ENCODE measurements around the gene OR2F1.

The OR2F1 gene

DNA sequence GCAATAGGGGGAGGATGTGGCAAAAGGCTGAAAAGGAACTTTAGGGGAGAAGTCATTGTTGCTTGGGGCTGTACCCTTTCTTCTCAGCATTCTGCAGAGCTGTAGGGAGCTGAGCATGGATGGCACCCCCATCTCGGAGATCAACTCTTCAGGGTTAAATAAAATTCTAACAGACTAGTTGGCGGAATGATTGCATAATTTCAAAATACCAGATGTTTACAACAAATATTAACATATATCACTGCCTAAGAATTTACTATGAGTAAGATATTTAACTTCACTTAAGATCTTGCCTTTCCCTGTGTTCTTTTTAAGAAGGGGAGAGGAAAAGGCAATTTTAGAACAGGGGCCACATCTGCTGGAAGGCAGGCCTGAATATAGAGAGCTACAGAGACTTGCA, 509 bp upstream of the OR2F1 start:
- H3K4me3 ChIP-seq (ENCODE audit: low read depth, low read length): no peak overlapping the region
- no peak for DNase-seq (ENCODE audit: low read depth)
- TF ChIP-seq, protein P1, sequence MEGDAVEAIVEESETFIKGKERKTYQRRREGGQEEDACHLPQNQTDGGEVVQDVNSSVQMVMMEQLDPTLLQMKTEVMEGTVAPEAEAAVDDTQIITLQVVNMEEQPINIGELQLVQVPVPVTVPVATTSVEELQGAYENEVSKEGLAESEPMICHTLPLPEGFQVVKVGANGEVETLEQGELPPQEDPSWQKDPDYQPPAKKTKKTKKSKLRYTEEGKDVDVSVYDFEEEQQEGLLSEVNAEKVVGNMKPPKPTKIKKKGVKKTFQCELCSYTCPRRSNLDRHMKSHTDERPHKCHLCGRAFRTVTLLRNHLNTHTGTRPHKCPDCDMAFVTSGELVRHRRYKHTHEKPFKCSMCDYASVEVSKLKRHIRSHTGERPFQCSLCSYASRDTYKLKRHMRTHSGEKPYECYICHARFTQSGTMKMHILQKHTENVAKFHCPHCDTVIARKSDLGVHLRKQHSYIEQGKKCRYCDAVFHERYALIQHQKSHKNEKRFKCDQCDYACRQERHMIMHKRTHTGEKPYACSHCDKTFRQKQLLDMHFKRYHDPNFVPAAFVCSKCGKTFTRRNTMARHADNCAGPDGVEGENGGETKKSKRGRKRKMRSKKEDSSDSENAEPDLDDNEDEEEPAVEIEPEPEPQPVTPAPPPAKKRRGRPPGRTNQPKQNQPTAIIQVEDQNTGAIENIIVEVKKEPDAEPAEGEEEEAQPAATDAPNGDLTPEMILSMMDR (IDR thresholded peaks at IDR 0.05; ENCODE audit: control insufficient read depth, extremely low read depth, insufficient read depth): no peak

DNA sequence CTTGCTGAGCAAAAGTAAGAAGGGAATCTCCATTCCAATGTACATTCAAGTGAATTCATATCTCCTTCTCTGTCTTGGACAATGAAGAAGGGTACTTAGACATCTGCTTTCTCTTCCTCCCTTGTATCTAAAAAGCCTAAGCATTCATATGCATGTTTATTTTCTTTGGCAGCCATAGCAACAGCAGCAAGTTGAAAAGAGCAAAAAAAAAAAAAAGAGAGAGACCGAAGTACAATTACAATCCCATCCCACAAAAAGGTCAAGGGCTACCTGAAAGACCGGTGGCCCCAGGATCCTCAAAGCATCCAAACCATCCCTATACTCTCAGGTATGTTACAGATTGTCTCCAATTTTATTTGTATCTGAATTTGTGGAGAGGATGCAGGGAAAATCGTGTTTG, 4.1 kb downstream of the OR2F1 start:
- H3K4me3 ChIP-seq (ENCODE audit: low read depth, low read length): no peak overlapping the region
- no peak for DNase-seq (ENCODE audit: low read depth)
- TF ChIP-seq, protein P1 (IDR thresholded peaks at IDR 0.05; ENCODE audit: control insufficient read depth, extremely low read depth, insufficient read depth): no peak

DNA sequence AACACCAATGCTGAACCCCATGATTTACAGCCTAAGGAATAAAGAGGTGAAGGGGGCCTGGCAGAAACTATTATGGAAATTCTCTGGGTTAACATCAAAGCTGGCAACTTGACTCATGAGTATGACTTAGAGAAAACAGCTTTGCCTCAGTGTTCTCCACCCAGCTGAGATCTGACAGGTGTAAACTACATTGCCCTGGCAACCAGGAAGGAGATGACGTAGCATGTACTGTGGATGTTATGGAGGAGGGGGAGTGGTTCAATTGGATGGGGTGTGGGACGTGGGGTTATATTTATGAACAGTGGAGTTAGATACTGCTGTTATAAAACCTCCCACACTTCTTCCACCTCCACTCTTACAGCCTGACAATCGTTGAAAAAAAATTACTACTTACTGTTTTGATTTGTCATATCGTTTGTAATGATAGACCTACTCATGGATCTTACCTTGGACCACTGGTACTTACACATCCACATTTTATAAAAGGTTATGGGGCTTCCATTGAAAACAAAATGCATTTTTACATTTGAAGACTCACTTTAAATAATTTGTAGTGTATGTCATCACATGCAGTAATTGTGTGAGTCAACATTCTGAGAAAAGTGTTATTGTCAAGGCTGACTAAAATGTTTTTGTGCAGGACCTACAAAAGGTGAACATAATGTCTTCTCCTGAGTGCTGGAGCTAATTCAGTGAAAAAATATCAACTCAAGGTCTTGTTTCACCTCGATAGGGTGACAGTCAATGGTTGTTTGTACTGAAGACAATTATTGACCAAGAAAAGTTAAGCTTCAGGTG, 6.4 kb downstream of the OR2F1 start:
- DNase-seq (ENCODE audit: low read depth): no peak
- H3K4me3 ChIP-seq (ENCODE audit: low read depth, low read length): no peak overlapping the region
- TF ChIP-seq, protein P1 (IDR thresholded peaks at IDR 0.05; ENCODE audit: control insufficient read depth, extremely low read depth, insufficient read depth): no peak

DNA sequence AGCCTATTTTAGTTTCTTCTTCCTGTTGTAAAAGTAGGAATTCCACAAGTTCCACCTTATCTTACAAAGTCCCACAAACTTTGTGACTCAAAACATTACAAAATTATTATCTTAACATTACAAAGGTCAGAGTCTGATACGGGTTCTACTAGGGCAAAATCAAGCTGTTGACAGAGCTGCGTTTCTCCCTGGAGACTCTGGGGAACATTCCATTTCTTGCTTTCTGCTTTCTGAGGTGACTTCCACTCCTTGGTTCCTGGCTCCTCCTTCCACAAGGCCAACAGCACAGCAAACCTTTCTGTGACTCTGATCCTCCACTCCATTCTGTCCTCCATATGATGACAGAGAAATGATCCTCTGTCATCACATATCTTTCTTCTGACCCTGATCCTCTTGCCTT, 10.6 kb downstream of the OR2F1 start:
- no peak overlapping the region for H3K4me3 ChIP-seq (ENCODE audit: low read depth, low read length)
- TF ChIP-seq, protein P1 (IDR thresholded peaks at IDR 0.05; ENCODE audit: control insufficient read depth, extremely low read depth, insufficient read depth): no peak
- no peak for DNase-seq (ENCODE audit: low read depth)

DNA sequence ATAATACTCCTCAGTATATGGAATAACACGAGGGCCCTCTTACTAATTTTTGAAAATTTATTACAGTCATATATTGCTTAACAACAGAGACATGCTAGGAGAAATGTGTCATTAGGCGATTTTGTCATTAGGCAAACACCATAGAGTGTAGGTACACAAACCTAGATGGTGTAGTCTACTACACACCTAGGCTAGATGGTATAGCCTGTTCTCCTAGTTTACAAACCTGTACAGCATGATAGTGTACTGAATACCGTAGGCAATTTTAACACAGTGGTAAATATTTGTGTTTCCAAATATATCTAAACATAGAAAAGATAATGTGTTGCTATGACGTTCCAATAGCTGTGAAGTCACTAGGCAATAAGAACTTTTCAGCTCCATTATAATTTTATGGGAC, 12.8 kb downstream of the OR2F1 start:
- DNase-seq (ENCODE audit: low read depth): peak; percentile 94
- H3K4me3 ChIP-seq (ENCODE audit: low read depth, low read length): no peak overlapping the region
- TF ChIP-seq, protein P1 (IDR thresholded peaks at IDR 0.05; ENCODE audit: control insufficient read depth, extremely low read depth, insufficient read depth): no peak

DNA sequence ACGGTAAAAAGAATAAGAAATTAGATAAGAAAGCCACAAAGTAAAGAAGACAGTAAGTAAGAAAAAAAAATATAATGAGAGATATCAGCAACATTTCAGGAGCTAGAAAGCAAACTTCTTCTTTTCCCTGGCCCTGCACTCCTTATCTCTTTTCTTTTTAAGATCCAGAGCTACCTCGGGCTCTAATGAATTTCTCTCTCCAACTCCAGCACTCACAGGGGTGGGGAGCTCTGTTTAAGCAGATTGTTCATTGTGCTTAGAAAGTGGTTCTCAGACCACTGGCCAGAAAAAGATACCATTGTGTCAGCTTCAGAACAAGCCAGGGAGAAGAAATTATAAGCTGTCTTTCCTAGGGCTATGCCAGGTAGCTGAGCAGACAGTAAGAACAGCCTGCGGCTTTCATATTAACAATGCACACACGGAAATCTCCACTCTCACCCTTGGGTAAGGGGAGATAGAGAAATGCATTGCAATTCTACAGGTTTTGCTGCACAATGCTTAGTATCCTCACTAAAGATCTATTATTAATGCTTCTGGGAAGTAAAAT, 19.3 kb downstream of the OR2F1 start:
- peak overlapping the region; percentile 7; the same call in 1 of the 2 replicates for H3K4me3 ChIP-seq (ENCODE audit: low read depth, low read length)
- DNase-seq (ENCODE audit: low read depth): no peak
- TF ChIP-seq, protein P1 (IDR thresholded peaks at IDR 0.05; ENCODE audit: control insufficient read depth, extremely low read depth, insufficient read depth): no peak
